Measurements from ENCODE around the gene SEC24D. TPM values are rescaled to one million over a fixed set of nuclear protein-coding genes. Genes with fewer than 3 reads are reported as not detected.

The SEC24D gene
- total and polyA plus RNA-seq, 4 donors: 11.4 to 77.2 (median 52.0) TPM

- Histone ChIP-seq H3K27ac (ENCODE audit: low read depth in 1 of 2, low read length in 1 of 2) (peak within 1 kb of the TSS; percentile 94 to 96), H3K9ac (ENCODE audit: insufficient read depth in 1 of 2, low read length in 2 of 2) (peak within 1 kb of the TSS; percentile 97 to 98), H3K27me3 (ENCODE audit: control insufficient read depth in 3 of 3, insufficient read depth in 3 of 3, low read length in 2 of 3) (no peaks in the 10 kb centered on the region), H3K4me1 (ENCODE audit: control insufficient read depth in 5 of 5, insufficient read depth in 5 of 5, low read length in 5 of 5) (peaks cover 0 to 9% (median 3%) of the 10 kb centered on the region in 5 donors), H3K36me3 (ENCODE audit: control insufficient read depth in 4 of 4, insufficient read depth in 4 of 4, low read length in 4 of 4) (peaks cover 0 to 11% (median 8%) of the 10 kb centered on the region in 4 donors), H3K4me3 (peak within 1 kb of the TSS; percentile 71), H3K9me3 (ENCODE audit: control insufficient read depth in 4 of 4, insufficient read depth in 3 of 4, low read length in 3 of 4) (no peaks in the 10 kb centered on the region)
- WGBS, 2 donors: 5% methylated on average over 42 of the region's 42 CpGs
- ATAC-seq (ENCODE audit: insufficient read depth, low FRiP score) (peak; percentile 97), DNase-seq (peak; percentile 96 to 97 (median 97))
- TF ChIP-seq CTCF (IDR thresholded peaks at IDR 0.05; ENCODE audit: control extremely low read depth, extremely low read depth): no peak
Measured at GRCh38 chr4:118684873-118685811, 150.8 kb downstream of the SEC24D start, which contains the start of gene METTL14. Gene METTL14 (plus strand): TSS chr4:118685392. CDS start chr4:118685535, 143 bp downstream.

DNA sequence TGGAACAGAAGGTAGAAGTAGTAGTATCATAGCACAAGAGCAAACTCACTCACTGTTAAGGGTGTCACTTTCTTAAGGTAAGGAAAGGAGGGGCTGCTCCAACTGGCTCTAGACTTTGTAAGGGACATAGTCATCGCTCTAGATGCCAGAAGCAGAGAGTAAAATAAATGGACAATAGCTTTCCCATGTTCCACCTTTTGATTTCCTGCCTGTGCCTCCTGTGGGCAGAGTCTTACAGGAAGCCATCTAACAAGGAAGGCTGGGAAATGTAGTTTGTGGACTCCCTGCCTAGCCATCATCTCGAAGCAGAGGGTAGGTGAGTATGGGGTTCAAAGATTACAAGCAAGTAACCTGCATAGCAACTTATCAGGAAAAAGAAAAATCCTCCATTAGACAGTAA lies 152.4 kb downstream of the SEC24D start:
- no peaks in the 10 kb centered on the region for H3K9me3 ChIP-seq (ENCODE audit: control insufficient read depth in 4 of 4, insufficient read depth in 3 of 4, low read length in 3 of 4)
- no peak overlapping the region for H3K4me3 ChIP-seq
- ATAC-seq (ENCODE audit: insufficient read depth, low FRiP score) (no peak), DNase-seq (no peak)
- no peak for TF ChIP-seq CTCF (IDR thresholded peaks at IDR 0.05; ENCODE audit: control extremely low read depth, extremely low read depth)
- peaks cover 0 to 9% (median 3%) of the 10 kb centered on the region in 5 donors for H3K4me1 ChIP-seq (ENCODE audit: control insufficient read depth in 5 of 5, insufficient read depth in 5 of 5, low read length in 5 of 5)
- H3K9ac ChIP-seq (ENCODE audit: insufficient read depth in 1 of 2, low read length in 2 of 2): no peak overlapping the region
- 19 to 30% methylated on average over 2 of the region's 2 CpGs for WGBS, 2 donors
- H3K27ac ChIP-seq (ENCODE audit: low read depth in 1 of 2, low read length in 1 of 2): no peak overlapping the region
- H3K27me3 ChIP-seq (ENCODE audit: control insufficient read depth in 3 of 3, insufficient read depth in 3 of 3, low read length in 2 of 3): no peaks in the 10 kb centered on the region
- H3K36me3 ChIP-seq (ENCODE audit: control insufficient read depth in 4 of 4, insufficient read depth in 4 of 4, low read length in 4 of 4): peaks cover 0 to 5% (median 2%) of the 10 kb centered on the region in 4 donors

DNA sequence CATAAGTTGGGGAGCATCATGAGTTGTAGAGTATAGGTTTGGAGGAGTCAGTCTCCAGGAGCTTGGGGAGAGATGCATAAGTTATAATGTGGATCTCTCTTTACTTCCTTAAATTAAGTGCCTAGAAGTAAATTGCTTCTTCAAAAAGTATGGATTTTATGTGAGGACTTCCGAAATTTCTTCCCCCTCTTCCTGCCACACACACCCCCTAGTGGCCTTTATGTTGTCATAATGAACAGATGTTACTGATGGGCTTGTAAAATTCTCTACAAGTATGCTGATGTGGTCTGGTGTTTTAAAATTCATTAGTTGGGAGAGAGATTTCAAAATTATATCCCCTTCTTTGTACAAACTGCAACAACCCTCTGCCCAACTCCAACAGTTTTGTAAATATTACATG lies 153.0 kb downstream of the SEC24D start:
- no peak for ATAC-seq (ENCODE audit: insufficient read depth, low FRiP score)
- Histone ChIP-seq H3K36me3 (ENCODE audit: control insufficient read depth in 4 of 4, insufficient read depth in 4 of 4, low read length in 4 of 4) (peaks cover 0 to 2% (median under 1%) of the 10 kb centered on the region in 4 donors), H3K9ac (ENCODE audit: insufficient read depth in 1 of 2, low read length in 2 of 2) (no peak overlapping the region), H3K4me1 (ENCODE audit: control insufficient read depth in 5 of 5, insufficient read depth in 5 of 5, low read length in 5 of 5) (peaks cover 0 to 9% (median 3%) of the 10 kb centered on the region in 5 donors), H3K27ac (ENCODE audit: low read depth in 1 of 2, low read length in 1 of 2) (no peak overlapping the region), H3K9me3 (ENCODE audit: control insufficient read depth in 4 of 4, insufficient read depth in 3 of 4, low read length in 3 of 4) (no peaks in the 10 kb centered on the region), H3K4me3 (no peak overlapping the region), H3K27me3 (ENCODE audit: control insufficient read depth in 3 of 3, insufficient read depth in 3 of 3, low read length in 2 of 3) (no peaks in the 10 kb centered on the region)
- 35 to 37% methylated on average over 1 of the region's 1 CpG for WGBS, 2 donors
- no peak for TF ChIP-seq CTCF (IDR thresholded peaks at IDR 0.05; ENCODE audit: control extremely low read depth, extremely low read depth)
- peak in 2 of 3 donors; percentile 22 to 23 for DNase-seq
